H1 (cell line): Measurements from ENCODE around the gene ERCC1. TPM values are rescaled to one million over a fixed set of nuclear protein-coding genes. Genes with fewer than 3 reads are reported as not detected.
A peak's percentile ranks its signal among the peaks of the same experiment; 100 is the strongest.

Experiments
- CTCF ChIA-PET: fragments of 300-600 bp; sonication (Branson Sonifier 250); formaldehyde crosslinking; loops from one replicate; lab custom pipeline; 2021; ENCODE audit not compliant: partially characterized antibody; lab: Charles Lee
- POLR2A ChIA-PET: fragments of 300-600 bp; sonication (Branson Sonifier 250); formaldehyde crosslinking; loops from one replicate; lab custom pipeline; 2021; ENCODE audit warnings: inconsistent platforms; ENCODE audit not compliant: partially characterized antibody; lab: Charles Lee
- DNase-seq, 2 experiments: peaks; one replicate each; pipeline versions ENCODE4 v3.0.0 to v3.0.0-alpha.2; 2010 to 2022; ENCODE audit warnings: low spot score in 2 of 2, low read depth in 1 of 2, mixed read lengths in 1 of 2
- FAIRE-seq: peaks from 2 replicates; lab custom pipeline; 2011; peaks lifted over from hg19 to GRCh38; lab: Jason Lieb, UNC
- H2AFZ ChIP-seq: 2 replicates; pipeline ENCODE4 v1.8.1; 2012; ENCODE audit warnings: low read length, inconsistent platforms
- H2AK5ac ChIP-seq: 2 replicates; pipeline ENCODE4 v1.6.1; 2013; ENCODE audit warnings: low read depth, low read length
- H2BK120ac ChIP-seq: replicated peaks from 2 replicates; pipeline ENCODE3; 2013; ENCODE audit warnings: low read depth, low read length, inconsistent platforms
- H2BK12ac ChIP-seq: 2 replicates; pipeline ENCODE4 v1.6.1; 2013; ENCODE audit warnings: low read depth, low read length
- H2BK15ac ChIP-seq: 2 replicates; pipeline ENCODE4 v1.6.1; 2013; ENCODE audit warnings: low read length
- H2BK20ac ChIP-seq: 2 replicates; pipeline ENCODE4 v1.6.1; 2013; ENCODE audit warnings: low read length
- H2BK5ac ChIP-seq: 2 replicates; pipeline ENCODE4 v1.6.1; 2013; ENCODE audit warnings: low read depth, low read length
- H3K14ac ChIP-seq: 2 replicates; pipeline ENCODE4 v1.6.1; 2013; ENCODE audit warnings: inconsistent platforms; ENCODE audit not compliant: insufficient read length
- H3K18ac ChIP-seq: 2 replicates; pipeline ENCODE4 v1.6.1; 2013; ENCODE audit warnings: low read length; ENCODE audit errors: extremely low read depth
- H3K23ac ChIP-seq: 2 replicates; pipeline ENCODE4 v1.6.1; 2013; ENCODE audit warnings: inconsistent platforms; ENCODE audit not compliant: insufficient read length
- H3K23me2 ChIP-seq: 2 replicates; pipeline ENCODE4 v1.6.1; 2013; ENCODE audit warnings: low read depth, low read length
- H3K27ac ChIP-seq: 2 replicates; pipeline ENCODE4 v1.6.1; 2011; ENCODE audit warnings: low read depth, low read length, inconsistent platforms
- H3K27me3 ChIP-seq, 4 experiments: replicated peaks in 1 of 4; 1 replicate in 1 of 4; 2 replicates in 3 of 4; pipeline versions ENCODE4 v1.6.1 to v1.8.1; 2011 to 2013; ENCODE audit warnings: low read length in 3 of 4, mild to moderate bottlenecking in 3 of 4, inconsistent platforms in 2 of 4, mixed read lengths in 2 of 4, moderate library complexity in 1 of 4; ENCODE audit not compliant: control insufficient read depth in 3 of 4, insufficient read depth in 3 of 4; ENCODE audit errors: extremely low read depth in 1 of 4
- H3K36me3 ChIP-seq, 4 experiments: 2 replicates each; pipeline versions ENCODE4 v1.6.1 to v1.8.1; 2011 to 2013; ENCODE audit warnings: mild to moderate bottlenecking in 4 of 4, low read length in 3 of 4, moderate library complexity in 2 of 4, control low read depth in 1 of 4, inconsistent platforms in 1 of 4; ENCODE audit not compliant: insufficient read depth in 4 of 4, control insufficient read depth in 2 of 4
- H3K4ac ChIP-seq: replicated peaks from 2 replicates; pipeline ENCODE3; 2013; ENCODE audit warnings: low read length, low read depth, mixed read lengths, inconsistent platforms; ENCODE audit not compliant: insufficient read length
- H3K4me1 ChIP-seq, 4 experiments: replicated peaks in 1 of 4; 1 replicate in 1 of 4; 2 replicates in 3 of 4; pipeline versions ENCODE4 v1.6.1 to v1.8.1; 2011 to 2013; ENCODE audit warnings: low read length in 3 of 4, inconsistent platforms in 2 of 4, mixed read lengths in 1 of 4; ENCODE audit not compliant: insufficient read depth in 4 of 4, control insufficient read depth in 3 of 4
- H3K4me2 ChIP-seq, 2 experiments: 2 replicates each; pipeline versions ENCODE4 v1.6.1 to v1.8.1; 2011 to 2013; ENCODE audit warnings: low read depth in 2 of 2, low read length in 2 of 2, control low read depth in 1 of 2, inconsistent platforms in 1 of 2, mild to moderate bottlenecking in 1 of 2; ENCODE audit not compliant: insufficient read depth in 1 of 2
- H3K4me3 ChIP-seq, 4 experiments: fragments of 200-600, 300-600 bp in 1 of 4; sonication (generic), shearing (Covaris generic), sonication (Bioruptor Twin) in 1 of 4; 2 replicates each; pipeline versions ENCODE4 v1.5.1 to v1.8.1; 2011 to 2016; ENCODE audit warnings: low read length in 4 of 4, low read depth in 3 of 4, control low read depth in 2 of 4, inconsistent platforms in 2 of 4, mild to moderate bottlenecking in 2 of 4, mixed read lengths in 1 of 4, moderate library complexity in 1 of 4; ENCODE audit not compliant: insufficient read depth in 2 of 4; ENCODE audit errors: extremely low read depth in 1 of 4
- H3K56ac ChIP-seq: replicated peaks from 2 replicates; pipeline ENCODE3; 2013; ENCODE audit warnings: low read depth, mild to moderate bottlenecking, mixed read lengths, low read length, inconsistent platforms; ENCODE audit not compliant: insufficient read length
- H3K79me1 ChIP-seq: 2 replicates; pipeline ENCODE4 v1.6.1; 2013; ENCODE audit warnings: low read depth, low read length, control low read depth
- H3K79me2 ChIP-seq, 2 experiments: 2 replicates each; pipeline versions ENCODE4 v1.6.1 to v1.8.1; 2012 to 2013; ENCODE audit warnings: low read length in 2 of 2, mild to moderate bottlenecking in 2 of 2, inconsistent platforms in 1 of 2; ENCODE audit not compliant: insufficient read depth in 2 of 2, control insufficient read depth in 1 of 2
- H3K9ac ChIP-seq, 4 experiments: replicated peaks in 1 of 4; 1 replicate in 1 of 4; 2 replicates in 3 of 4; pipeline versions ENCODE4 v1.6.1 to v1.8.1; 2011 to 2013; ENCODE audit warnings: low read depth in 3 of 4, low read length in 3 of 4, control low read depth in 2 of 4, mild to moderate bottlenecking in 2 of 4, moderate library complexity in 2 of 4, inconsistent platforms in 1 of 4; ENCODE audit errors: extremely low read depth in 1 of 4
- H3K9me3 ChIP-seq, 2 experiments: 2 replicates each; pipeline versions ENCODE4 v1.6.1 to v1.8.1; 2012 to 2013; ENCODE audit warnings: mild to moderate bottlenecking in 2 of 2, moderate library complexity in 2 of 2, control low read depth in 1 of 2, inconsistent platforms in 1 of 2, low read depth in 1 of 2, low read length in 1 of 2, mixed read lengths in 1 of 2; ENCODE audit not compliant: insufficient read depth in 2 of 2
- H4K20me1 ChIP-seq, 2 experiments: replicated peaks in 1 of 2; 2 replicates each; pipeline versions ENCODE3 to v1.8.1; 2011 to 2013; ENCODE audit warnings: inconsistent platforms in 2 of 2, low read length in 2 of 2, mild to moderate bottlenecking in 1 of 2; ENCODE audit not compliant: insufficient read depth in 2 of 2, control insufficient read depth in 1 of 2
- H4K5ac ChIP-seq: 2 replicates; pipeline ENCODE4 v1.6.1; 2013; ENCODE audit warnings: low read length, low read depth, mixed read lengths, inconsistent platforms; ENCODE audit not compliant: insufficient read length
- H4K8ac ChIP-seq: 2 replicates; pipeline ENCODE4 v1.8.0; 2013; ENCODE audit warnings: mild to moderate bottlenecking, moderate library complexity, low read length, inconsistent platforms; ENCODE audit not compliant: insufficient read depth; ENCODE audit errors: extremely low read depth
- H4K91ac ChIP-seq: replicated peaks from 2 replicates; pipeline ENCODE3; 2013; ENCODE audit warnings: low read length, mixed read lengths, inconsistent platforms; ENCODE audit not compliant: insufficient read length
- BACH1 ChIP-seq: IDR thresholded peaks from 2 replicates; pipeline ENCODE4 v1.6.1; 2012; ENCODE audit warnings: low read length, improper control_type of control experiment
- CREB1 ChIP-seq: IDR thresholded peaks from 2 replicates; pipeline ENCODE4 v1.6.1; 2012; ENCODE audit warnings: inconsistent platforms
- EGR1 ChIP-seq: IDR thresholded peaks from 2 replicates; pipeline ENCODE4 v1.6.1; 2011; ENCODE audit warnings: low read depth, low read length, borderline replicate concordance
- HDAC6 ChIP-seq: IDR thresholded peaks from one replicate; pipeline ENCODE4 v1.7.1; 2012; ENCODE audit warnings: low read depth, mild to moderate bottlenecking, inconsistent platforms, low read length, moderate library complexity
- JUND ChIP-seq: IDR thresholded peaks from 2 replicates; pipeline ENCODE4 v1.6.1; 2011; ENCODE audit warnings: mild to moderate bottlenecking, improper control_type of control experiment, low read length
- SP1 ChIP-seq: IDR thresholded peaks from 2 replicates; pipeline ENCODE4 v1.6.1; 2011; ENCODE audit warnings: low read depth, low read length
- WGBS, 2 experiments: shearing (Covaris generic) in 1 of 2; methylation state at CpG; one replicate each; pipeline versions ENCODE4 v1.1.6 to v1.1.7; 2013 to 2015; ENCODE audit warnings: low lambda C conversion rate in 2 of 2, mixed read lengths in 2 of 2, inconsistent platforms in 1 of 2, low coverage in 1 of 2, missing lambda C conversion rate in 1 of 2; ENCODE audit not compliant: insufficient replicate concordance in 2 of 2, insufficient coverage in 1 of 2, insufficient read length in 1 of 2; ENCODE audit errors: extremely low coverage in 1 of 2, missing lambda C conversion rate in 1 of 2; 5-methylcytosine and 5-hydroxymethylcytosine counted together
- polyA plus RNA-seq, 7 experiments: library from polyadenylated mRNA; depleted of rRNA in 3 of 7; stranded (reverse) in 5 of 7; unstranded in 2 of 7; fragments of >200 nt in 5 of 7; fragments of 200-250 nt in 2 of 7; gene quantifications; 1 replicate in 5 of 7; 2 replicates in 1 of 7; 4 replicates in 1 of 7; pipeline versions ENCODE4 v1.2.1 to v1.2.3, GENCODE V29; 2011 to 2013; ENCODE audit warnings: missing spikeins in 2 of 7, mixed read lengths in 2 of 7
- total RNA-seq: library from RNA; stranded (reverse); fragmentation: NEBNext Ultra II Directional; extraction: Animal tissue kit (Norgen Biotek cat#: 25700); gene quantifications from 2 replicates; pipeline ENCODE4 v1.2.1, GENCODE V29; 2021

The ERCC1 gene
- total and polyA plus RNA-seq, 2 of the 8 experiments (the other 6 are each of a cell fraction or from before 2014, with no cell fraction given): 44.7 to 94.2 TPM

GRCh38 chr19:45424191-45425058 is 708 bp upstream of the ERCC1 start:
- peaks cover 13% of the 10 kb centered on the region for H3K23me2 ChIP-seq
- H2BK120ac ChIP-seq: no peak overlapping the region
- peak overlapping the region; percentile 52 to 67 (median 64) for H3K4me3 ChIP-seq
- peak overlapping the region; percentile 92 for H2BK5ac ChIP-seq
- peak overlapping the region; percentile 20; the same call in 1 of the 2 replicates for H2AFZ ChIP-seq
- POLR2A ChIA-PET: interaction anchor here (0.6 to 2.7 kb wide), 11 partner anchors 8 to 1059 kb away, joined by 3 to 19 read pairs (median 3); partner anchors contain the start of gene PPP1R13L
- H3K4me1 ChIP-seq: peaks cover 0 to 11% (median 6%) of the 10 kb centered on the region in 4 experiments; a peak in 6 of 7 replicates
- peak in 1 of 2 experiments; percentile 76 for DNase-seq
- peak overlapping the region; percentile 40; the same call in 1 of the 2 replicates for H4K8ac ChIP-seq
- H3K56ac ChIP-seq: peak overlapping the region; percentile 84
- 10% methylated on average over 19 of the region's 24 CpGs; no CpG with 5 or more reads in 1 of the 2 experiments for WGBS, 2 experiments
- CTCF ChIA-PET: interaction anchor here (0.9 to 21.2 kb wide), 6 partner anchors 8 to 50 kb away, joined by 3 to 760 read pairs (median 3); partner anchors contain the start of genes FOSB and PPP1R13L
- peak overlapping the region; percentile 89 for H4K5ac ChIP-seq
- H3K79me2 ChIP-seq: peaks cover 0 to 9% of the 10 kb centered on the region in 2 experiments; a peak in 1 of 4 replicates
- peak overlapping the region; percentile 77 to 95 for H3K4me2 ChIP-seq
- H3K27ac ChIP-seq: peak overlapping the region; percentile 76
- H3K9me3 ChIP-seq: no peaks in the 10 kb centered on the region
- no peaks in the 10 kb centered on the region for H3K27me3 ChIP-seq
- H3K14ac ChIP-seq: no peak overlapping the region
- H2BK15ac ChIP-seq: peak overlapping the region; percentile 97; the same call in 1 of the 2 replicates
- peak overlapping the region; percentile 93 for H4K91ac ChIP-seq
- H2BK20ac ChIP-seq: no peak overlapping the region
- 0 out of 2 replicates have a peak overlapping the region, but pooled peaks have one; percentile 32 for H2AK5ac ChIP-seq
- peaks cover 2% of the 10 kb centered on the region; the same call in 1 of the 2 replicates for H3K79me1 ChIP-seq
- peak overlapping the region; percentile 96 for H3K18ac ChIP-seq
- TF ChIP-seq JUND (peak; percentile 63), BACH1 (0 out of 2 replicates have a peak, but pooled peaks have one; percentile 44), HDAC6 (no peak), SP1 (peak; percentile 21; the same call in 1 of the 2 replicates), EGR1 (0 out of 2 replicates have a peak, but pooled peaks have one; percentile 36), CREB1 (no peak)
- peak overlapping the region; percentile 95 for H3K4ac ChIP-seq
- no peak for FAIRE-seq
- peaks cover 0 to 8% (median 2%) of the 10 kb centered on the region in 4 experiments; a peak in 4 of 8 replicates for H3K36me3 ChIP-seq
- H3K23ac ChIP-seq: no peak overlapping the region
- H4K20me1 ChIP-seq: peaks cover 0 to 6% of the 10 kb centered on the region in 2 experiments
- H2BK12ac ChIP-seq: peak overlapping the region; percentile 96
- peak overlapping the region in 3 of 4 experiments; percentile 15 to 77 (median 52); a peak in 6 of 7 replicates for H3K9ac ChIP-seq
